GM21825 (cell line): ENCODE results near the gene SRSF4.

ENCODE experiments used
- ATAC-seq: cut with Tn5 transposase; IDR thresholded peaks from one replicate; pipeline ENCODE4 v1.9.1; 2021; ENCODE audit warnings: mild to moderate bottlenecking, moderate library complexity; ENCODE audit not compliant: unreplicated experiment

Gene SRSF4

GRCh38 chr1:29099286-29099685 is 82.4 kb downstream of the SRSF4 start:
- no peak for ATAC-seq
